ENCODE data around the gene LRFN3. TPM values are rescaled to one million over a fixed set of nuclear protein-coding genes. Genes with fewer than 3 reads are reported as not detected.

LRFN3 gene
- total and polyA plus RNA-seq, 10 of the 15 experiments (the other 5 are each of a cell fraction or from before 2014, with no cell fraction given) = 0.02 to 7.3 (median 2.0) TPM; not detected in 1

- TF ChIP-seq ZNF592 (IDR thresholded peaks at IDR 0.05) = no peak
- no peak for TF ChIP-seq ZNF622 (IDR thresholded peaks at IDR 0.05)
- TF ChIP-seq USF1 (IDR thresholded peaks at IDR 0.05; ENCODE audit: borderline replicate concordance, extremely low read length, insufficient read depth, low read depth, low read length) = no peak
- no peak for TF ChIP-seq SREBF1 (IDR thresholded peaks at IDR 0.05; ENCODE audit: low read length)
- TF ChIP-seq DPF2 (IDR thresholded peaks at IDR 0.05) = peak; percentile 96
- peak; percentile 63 for TF ChIP-seq ATF7 (IDR thresholded peaks at IDR 0.05; ENCODE audit: low read depth)
- TF ChIP-seq ESRRA (IDR thresholded peaks at IDR 0.05; ENCODE audit: low read length) = no peak
- TF ChIP-seq, protein P1, sequence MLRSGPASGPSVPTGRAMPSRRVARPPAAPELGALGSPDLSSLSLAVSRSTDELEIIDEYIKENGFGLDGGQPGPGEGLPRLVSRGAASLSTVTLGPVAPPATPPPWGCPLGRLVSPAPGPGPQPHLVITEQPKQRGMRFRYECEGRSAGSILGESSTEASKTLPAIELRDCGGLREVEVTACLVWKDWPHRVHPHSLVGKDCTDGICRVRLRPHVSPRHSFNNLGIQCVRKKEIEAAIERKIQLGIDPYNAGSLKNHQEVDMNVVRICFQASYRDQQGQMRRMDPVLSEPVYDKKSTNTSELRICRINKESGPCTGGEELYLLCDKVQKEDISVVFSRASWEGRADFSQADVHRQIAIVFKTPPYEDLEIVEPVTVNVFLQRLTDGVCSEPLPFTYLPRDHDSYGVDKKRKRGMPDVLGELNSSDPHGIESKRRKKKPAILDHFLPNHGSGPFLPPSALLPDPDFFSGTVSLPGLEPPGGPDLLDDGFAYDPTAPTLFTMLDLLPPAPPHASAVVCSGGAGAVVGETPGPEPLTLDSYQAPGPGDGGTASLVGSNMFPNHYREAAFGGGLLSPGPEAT (IDR thresholded peaks at IDR 0.05; ENCODE audit: low read depth) = peak; percentile 95
- TF ChIP-seq, protein P2, sequence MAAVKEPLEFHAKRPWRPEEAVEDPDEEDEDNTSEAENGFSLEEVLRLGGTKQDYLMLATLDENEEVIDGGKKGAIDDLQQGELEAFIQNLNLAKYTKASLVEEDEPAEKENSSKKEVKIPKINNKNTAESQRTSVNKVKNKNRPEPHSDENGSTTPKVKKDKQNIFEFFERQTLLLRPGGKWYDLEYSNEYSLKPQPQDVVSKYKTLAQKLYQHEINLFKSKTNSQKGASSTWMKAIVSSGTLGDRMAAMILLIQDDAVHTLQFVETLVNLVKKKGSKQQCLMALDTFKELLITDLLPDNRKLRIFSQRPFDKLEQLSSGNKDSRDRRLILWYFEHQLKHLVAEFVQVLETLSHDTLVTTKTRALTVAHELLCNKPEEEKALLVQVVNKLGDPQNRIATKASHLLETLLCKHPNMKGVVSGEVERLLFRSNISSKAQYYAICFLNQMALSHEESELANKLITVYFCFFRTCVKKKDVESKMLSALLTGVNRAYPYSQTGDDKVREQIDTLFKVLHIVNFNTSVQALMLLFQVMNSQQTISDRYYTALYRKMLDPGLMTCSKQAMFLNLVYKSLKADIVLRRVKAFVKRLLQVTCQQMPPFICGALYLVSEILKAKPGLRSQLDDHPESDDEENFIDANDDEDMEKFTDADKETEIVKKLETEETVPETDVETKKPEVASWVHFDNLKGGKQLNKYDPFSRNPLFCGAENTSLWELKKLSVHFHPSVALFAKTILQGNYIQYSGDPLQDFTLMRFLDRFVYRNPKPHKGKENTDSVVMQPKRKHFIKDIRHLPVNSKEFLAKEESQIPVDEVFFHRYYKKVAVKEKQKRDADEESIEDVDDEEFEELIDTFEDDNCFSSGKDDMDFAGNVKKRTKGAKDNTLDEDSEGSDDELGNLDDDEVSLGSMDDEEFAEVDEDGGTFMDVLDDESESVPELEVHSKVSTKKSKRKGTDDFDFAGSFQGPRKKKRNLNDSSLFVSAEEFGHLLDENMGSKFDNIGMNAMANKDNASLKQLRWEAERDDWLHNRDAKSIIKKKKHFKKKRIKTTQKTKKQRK (IDR thresholded peaks at IDR 0.05; ENCODE audit: low read depth, low read length) = no peak
- peak; percentile 92 for TF ChIP-seq CREM (IDR thresholded peaks at IDR 0.05; ENCODE audit: low read depth)
- no peak for TF ChIP-seq STAT1 (conservative IDR thresholded peaks at IDR 0.05)
- TF ChIP-seq POU2F2 (IDR thresholded peaks at IDR 0.05; ENCODE audit: borderline replicate concordance, low read depth, low read length) = peak; percentile 32; the same call in 1 of the 3 replicates
- no peak for TF ChIP-seq JUND (IDR thresholded peaks at IDR 0.05; ENCODE audit: low read depth, low read length)
- TF ChIP-seq IKZF1 (conservative IDR thresholded peaks at IDR 0.05) = peak; percentile 100
- peak; percentile 65 for TF ChIP-seq ZNF687 (IDR thresholded peaks at IDR 0.05)
- 0 out of 2 replicates have a peak, but pooled peaks have one; percentile 36 for TF ChIP-seq TARDBP (IDR thresholded peaks at IDR 0.05; ENCODE audit: borderline replicate concordance)
Measured at GRCh38 chr19:35908973-35909683, 27.0 kb upstream of the LRFN3 start (continued).

Data from GM12878 (cell line).